Esophagus squamous epithelium (tissue), 5 donors: ENCODE measurements around the gene NPHP4. TPM values are rescaled to one million over a fixed set of nuclear protein-coding genes. Genes with fewer than 3 reads are reported as not detected.
A peak's percentile ranks its signal among the peaks of the same experiment; 100 is the strongest.

Experiments used
- DNase-seq: peaks from one replicate; lab custom pipeline; 2025; lab: John Stamatoyannopoulos, UW
- H3K27ac ChIP-seq, 4 donors: fragments of 200-600 bp; sonication (generic); one replicate each; pipeline ENCODE4 v1.5.1; 2016 to 2019; ENCODE audit warnings: mild to moderate bottlenecking in 1 of 4
- H3K27me3 ChIP-seq, 4 donors: fragments of 200-600 bp; sonication (generic); 1 replicate in 3 of 4; 2 replicates in 1 of 4; pipeline versions ENCODE4 v1.5.1 to v1.6.0; 2017 to 2021; ENCODE audit warnings: antibody characterized with exemption in 1 of 4
- H3K36me3 ChIP-seq, 3 donors: fragments of 200-600 bp; sonication (generic); one replicate each; pipeline ENCODE4 v1.5.1; 2016 to 2019
- H3K4me1 ChIP-seq, 3 donors: fragments of 200-600 bp; sonication (generic); one replicate each; pipeline ENCODE4 v1.5.1; 2017 to 2019
- H3K4me3 ChIP-seq, 4 donors: fragments of 200-600 bp; sonication (generic); 1 replicate in 3 of 4; 2 replicates in 1 of 4; pipeline ENCODE4 v1.5.1; 2016 to 2019; ENCODE audit warnings: mild to moderate bottlenecking in 2 of 4, moderate library complexity in 1 of 4
- H3K9me3 ChIP-seq, 3 donors: fragments of 200-600 bp; sonication (generic); one replicate each; pipeline ENCODE4 v1.5.1; 2016 to 2019
- CTCF ChIP-seq, 6 experiments: fragments of 450-650 bp in 4 of 6; fragments of 200-600 bp in 2 of 6; sonication (generic) in 2 of 6; IDR thresholded peaks; one replicate each; pipeline ENCODE4 v1.5.1; 2016 to 2019; ENCODE audit warnings: antibody characterized with exemption in 6 of 6, mild to moderate bottlenecking in 4 of 6, moderate library complexity in 4 of 6
- POLR2A ChIP-seq, 4 donors: fragments of 450-650 bp; IDR thresholded peaks; one replicate each; pipeline ENCODE4 v1.6.1; 2017; ENCODE audit warnings: antibody characterized with exemption in 4 of 4, mild to moderate bottlenecking in 4 of 4, moderate library complexity in 3 of 4
- WGBS, 2 donors: methylation state at CpG; one replicate each; pipeline ENCODE4 v1.1.5; 2018; 5-methylcytosine and 5-hydroxymethylcytosine counted together
- intact Hi-C: fragments of 100-400 bp; cut with DNase I; formaldehyde crosslinking; loops from one replicate; pipeline ENCODE4 v1.15.0; 2022
- total RNA-seq, 4 donors: library from RNA; depleted of rRNA; stranded (reverse); fragments of >200 nt; gene quantifications; one replicate each; pipeline ENCODE4 v1.1.0, GENCODE V29; 2016
- donor health status: DM: yes; HTN: yes; CAD: no.

NPHP4 gene
- total RNA-seq, 4 donors from 2014 or later = 2.4 to 8.8 (median 5.3) TPM

DNA sequence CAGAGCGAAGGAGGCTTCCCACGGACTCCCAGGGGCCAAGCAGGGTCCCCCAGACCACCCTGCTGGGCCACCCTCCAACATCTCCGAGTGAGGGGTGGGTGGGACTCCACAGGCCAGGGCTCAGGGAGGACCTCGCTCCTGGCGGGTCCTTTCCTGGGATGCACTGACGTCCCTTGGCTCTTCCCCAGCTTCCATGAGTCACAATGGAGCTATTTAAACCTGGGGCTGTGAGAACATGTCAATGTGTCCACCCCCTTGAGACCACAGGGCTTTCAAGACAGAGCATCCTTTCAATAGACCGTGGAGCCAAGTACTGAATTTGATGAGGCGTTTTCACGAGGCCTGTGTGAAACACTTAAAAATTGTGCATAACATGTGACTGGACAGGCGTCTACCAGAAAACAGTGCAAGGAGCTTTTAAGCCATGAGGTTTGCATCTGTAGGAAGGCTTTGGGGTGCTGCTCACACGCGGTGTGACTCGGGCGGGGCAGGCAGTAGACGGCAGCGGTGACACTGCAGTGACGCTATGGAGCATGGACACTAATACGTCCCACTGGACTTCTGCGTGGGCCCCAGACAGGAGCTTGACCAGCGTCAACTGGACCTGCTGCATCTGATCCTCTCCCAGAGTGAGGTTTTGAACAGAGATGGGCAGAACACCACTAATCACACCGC, 24.1 kb upstream of the NPHP4 start:
- Histone ChIP-seq H3K36me3 (no peaks in the 10 kb centered on the region), H3K4me3 (no peak overlapping the region), H3K4me1 (peaks cover 0 to 21% (median 0%) of the 10 kb centered on the region in 3 donors), H3K27me3 (peaks cover 0 to 34% (median 0%) of the 10 kb centered on the region in 4 donors), H3K9me3 (no peaks in the 10 kb centered on the region), H3K27ac (no peak overlapping the region)
- intact Hi-C loops = no loop called here
- WGBS, 2 donors = 55 to 64% methylated on average over 15 to 17 of the region's 21 CpGs
- TF ChIP-seq CTCF (IDR thresholded peaks at IDR 0.05) = no peak
- TF ChIP-seq POLR2A (IDR thresholded peaks at IDR 0.05) = no peak
- DNase-seq = no peak

DNA sequence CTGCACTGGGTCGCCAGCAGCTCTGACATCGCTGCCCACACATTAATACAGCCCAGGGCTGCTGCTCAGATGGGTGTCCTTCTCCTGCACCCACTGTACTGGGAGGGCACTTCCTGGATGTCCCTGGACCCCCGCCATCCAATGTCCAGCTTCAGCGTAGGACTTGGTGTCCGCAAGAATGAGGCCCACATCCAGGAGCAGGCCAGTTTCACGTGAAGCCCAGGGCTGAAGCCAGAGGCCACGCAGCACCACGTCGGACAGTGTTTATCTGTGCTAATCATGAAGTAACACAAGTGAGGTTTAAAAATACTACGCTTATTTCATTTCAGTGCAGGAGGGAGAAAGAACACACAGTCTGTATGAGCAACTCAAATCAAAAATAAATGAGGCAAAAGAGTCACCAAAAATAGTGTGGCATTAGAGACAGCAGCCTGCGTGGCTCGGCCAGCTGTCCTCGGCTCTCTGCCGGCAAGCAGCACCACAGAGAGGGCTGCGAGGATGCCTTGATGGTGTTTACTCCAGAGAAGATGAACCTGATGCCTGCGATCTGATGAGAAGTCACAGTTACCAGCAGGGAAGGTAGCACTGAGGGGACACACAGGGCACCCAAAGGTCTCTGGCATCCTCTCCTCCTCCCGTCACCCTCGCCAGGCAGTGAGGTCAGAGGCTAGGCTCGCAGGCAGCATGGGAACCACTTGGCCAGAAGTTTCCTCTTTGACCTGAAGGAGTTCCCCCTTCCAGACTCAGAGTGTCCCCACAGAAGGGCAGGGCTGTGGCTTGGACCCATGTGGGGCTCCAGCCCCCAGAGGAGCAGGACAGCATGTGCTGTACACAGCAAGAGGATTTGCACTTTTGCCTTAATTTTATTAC, 22.1 kb upstream of the NPHP4 start:
- peak overlapping the region in 1 of 4 donors; percentile 25 for H3K27ac ChIP-seq
- TF ChIP-seq CTCF (IDR thresholded peaks at IDR 0.05) = no peak
- TF ChIP-seq POLR2A (IDR thresholded peaks at IDR 0.05) = no peak
- H3K9me3 ChIP-seq = no peaks in the 10 kb centered on the region
- 82 to 87% methylated on average over 15 to 16 of the region's 19 CpGs for WGBS, 2 donors
- intact Hi-C loops = no loop called here
- H3K27me3 ChIP-seq = peaks cover 0 to 33% (median 0%) of the 10 kb centered on the region in 4 donors
- DNase-seq = no peak
- H3K4me3 ChIP-seq = no peak overlapping the region
- H3K4me1 ChIP-seq = peaks cover 0 to 21% (median 0%) of the 10 kb centered on the region in 3 donors
- no peaks in the 10 kb centered on the region for H3K36me3 ChIP-seq

DNA sequence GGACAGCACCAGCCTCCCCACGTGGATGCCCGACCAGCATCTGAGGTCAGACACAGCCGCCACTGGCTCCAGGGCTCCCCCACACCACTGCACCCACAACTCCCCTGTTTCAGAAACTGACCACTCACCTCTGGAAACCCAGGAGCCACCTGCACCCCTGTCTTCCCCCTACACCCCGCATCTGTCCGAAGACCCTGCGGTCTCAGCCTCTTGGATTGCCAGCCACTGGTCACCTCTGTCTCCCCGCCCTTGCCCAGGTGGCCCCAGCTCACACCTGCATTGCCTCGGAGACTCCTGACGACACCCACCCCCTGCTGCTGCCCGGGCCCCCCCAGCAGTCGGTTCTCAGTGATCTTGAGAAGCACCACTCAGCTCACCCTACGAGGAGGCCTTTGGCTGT, 21.3 kb upstream of the NPHP4 start:
- Histone ChIP-seq H3K9me3 (no peaks in the 10 kb centered on the region), H3K27me3 (peaks cover 0 to 29% (median 0%) of the 10 kb centered on the region in 4 donors), H3K4me3 (no peak overlapping the region), H3K27ac (peak overlapping the region in 1 of 4 donors; percentile 21), H3K36me3 (no peaks in the 10 kb centered on the region), H3K4me1 (peaks cover 0 to 21% (median 0%) of the 10 kb centered on the region in 3 donors)
- DNase-seq = no peak
- WGBS, 2 donors = 80 to 95% methylated on average over 5 to 8 of the region's 12 CpGs
- TF ChIP-seq CTCF (IDR thresholded peaks at IDR 0.05) = no peak
- no peak for TF ChIP-seq POLR2A (IDR thresholded peaks at IDR 0.05)
- intact Hi-C loops = no loop called here

- H3K9me3 ChIP-seq = no peaks in the 10 kb centered on the region
- H3K36me3 ChIP-seq = no peaks in the 10 kb centered on the region
- DNase-seq = no peak
- peaks cover 0 to 29% (median 0%) of the 10 kb centered on the region in 4 donors for H3K27me3 ChIP-seq
- intact Hi-C loops = no loop called here
- H3K4me3 ChIP-seq = no peak overlapping the region
- H3K27ac ChIP-seq = no peak overlapping the region
- TF ChIP-seq CTCF (IDR thresholded peaks at IDR 0.05) (no peak), POLR2A (IDR thresholded peaks at IDR 0.05) (no peak)
- 77 to 90% methylated on average over 9 of the region's 17 CpGs for WGBS, 2 donors
- H3K4me1 ChIP-seq = peaks cover 0 to 15% (median 0%) of the 10 kb centered on the region in 3 donors
Measured at GRCh38 chr1:6012529-6013318, 20.5 kb upstream of the NPHP4 start.
